Panc1 (cell line): Measurements from ENCODE around the gene MGMT. TPM values are rescaled to one million over a fixed set of nuclear protein-coding genes. Genes with fewer than 3 reads are reported as not detected.

Experiments used
- ATAC-seq: fragments of 200-7000 bp; cut with Tn5 transposase; 2 replicates; pipeline ENCODE4 v1.9.1; 2020; ENCODE audit warnings: mild to moderate bottlenecking, moderate library complexity
- BruUV-seq: library from RNA; stranded (reverse); fragments of 400-500 nt; replicated peaks from 2 replicates; lab custom pipeline; 2021; lab: Mats Ljungman, UMichigan
- CTCF ChIA-PET: fragments of 300-600 bp; sonication (Branson Sonifier 250); formaldehyde crosslinking; loops from one replicate; lab custom pipeline; 2022; ENCODE audit warnings: antibody characterized with exemption; lab: Charles Lee
- POLR2A ChIA-PET: fragments of 300-600 bp; sonication (Branson Sonifier 250); formaldehyde crosslinking; loops from one replicate; lab custom pipeline; 2022; ENCODE audit warnings: antibody characterized with exemption; lab: Charles Lee
- DNase-seq: peaks from one replicate; pipeline ENCODE4 v3.0.0-alpha.2; 2010; ENCODE audit warnings: low read depth, low spot score
- H3K27ac ChIP-seq: 2 replicates; pipeline ENCODE4 v1.5.1; 2011; ENCODE audit warnings: mild to moderate bottlenecking, low read length, inconsistent platforms
- H3K27me3 ChIP-seq: fragments of 200-500 bp; sonication (Bioruptor generic); 2 replicates; pipeline ENCODE4 v1.6.0; 2014; ENCODE audit warnings: low read length, inconsistent platforms; ENCODE audit not compliant: control insufficient read depth, insufficient read depth
- H3K36me3 ChIP-seq: fragments of 200-500 bp; sonication (Bioruptor generic); 2 replicates; pipeline ENCODE4 v1.5.1; 2014; ENCODE audit warnings: inconsistent platforms, mild to moderate bottlenecking, low read length, moderate library complexity; ENCODE audit not compliant: control insufficient read depth, insufficient read depth
- H3K4me1 ChIP-seq: 2 replicates; pipeline ENCODE4 v1.5.1; 2011; ENCODE audit warnings: inconsistent platforms, mild to moderate bottlenecking, low read length, moderate library complexity; ENCODE audit not compliant: control insufficient read depth, insufficient read depth
- H3K4me3 ChIP-seq, 2 experiments: 2 replicates each; pipeline ENCODE4 v1.5.1; 2011 to 2012; ENCODE audit warnings: low read depth in 2 of 2, low read length in 2 of 2, mild to moderate bottlenecking in 2 of 2, inconsistent platforms in 1 of 2, moderate library complexity in 1 of 2
- H3K9me3 ChIP-seq: fragments of 200-500 bp; sonication (Bioruptor generic); 2 replicates; pipeline ENCODE4 v1.5.1; 2014; ENCODE audit warnings: low read depth, mild to moderate bottlenecking, inconsistent platforms, low read length, moderate library complexity; ENCODE audit not compliant: control insufficient read depth, insufficient read depth
- CTCF ChIP-seq: fragments of 450-650 bp; IDR thresholded peaks from 2 replicates; pipeline ENCODE4 v1.5.1; 2017; ENCODE audit warnings: mild to moderate bottlenecking
- POLR2AphosphoS5 ChIP-seq: IDR thresholded peaks from 2 replicates; pipeline ENCODE4 v1.6.1; 2012; ENCODE audit warnings: mild to moderate bottlenecking, low read depth, low read length, moderate library complexity
- REST ChIP-seq, 2 experiments: IDR thresholded peaks; 2 replicates each; pipeline ENCODE4 v1.6.1; 2011 to 2012; ENCODE audit warnings: low read depth in 2 of 2, control low read depth in 1 of 2, low read length in 1 of 2, mild to moderate bottlenecking in 1 of 2, moderate library complexity in 1 of 2; ENCODE audit not compliant: insufficient read depth in 1 of 2
- SIN3A ChIP-seq: IDR thresholded peaks from 2 replicates; pipeline ENCODE4 v1.6.1; 2012; ENCODE audit warnings: low read depth, mild to moderate bottlenecking, low read length, moderate library complexity, borderline replicate concordance; ENCODE audit not compliant: insufficient read depth
- TCF7L2 ChIP-seq: IDR thresholded peaks from 2 replicates; pipeline ENCODE4 v1.6.1; 2011; ENCODE audit warnings: mild to moderate bottlenecking, low read depth, low read length, inconsistent platforms
- in situ Hi-C: cut with HindIII; loops from 2 replicates; pipeline ENCODE4 v1.10.0; 2016; ENCODE audit warnings: low sequenced_read_pairs, low pct_unique_long_range_greater_than_20kb
- intact Hi-C: fragments of 100-400 bp; cut with micrococcal nuclease; formaldehyde crosslinking; loops from one replicate; pipeline ENCODE4 v1.10.0; 2022; ENCODE audit not compliant: unreplicated experiment
- total RNA-seq: library from RNA; stranded (reverse); gene quantifications from one replicate; pipeline ENCODE4 v1.2.1, GENCODE V29; 2021; ENCODE audit not compliant: unreplicated experiment

The MGMT gene
- total RNA-seq, 1 experiment from 2014 or later, result 27.3 TPM

DNA sequence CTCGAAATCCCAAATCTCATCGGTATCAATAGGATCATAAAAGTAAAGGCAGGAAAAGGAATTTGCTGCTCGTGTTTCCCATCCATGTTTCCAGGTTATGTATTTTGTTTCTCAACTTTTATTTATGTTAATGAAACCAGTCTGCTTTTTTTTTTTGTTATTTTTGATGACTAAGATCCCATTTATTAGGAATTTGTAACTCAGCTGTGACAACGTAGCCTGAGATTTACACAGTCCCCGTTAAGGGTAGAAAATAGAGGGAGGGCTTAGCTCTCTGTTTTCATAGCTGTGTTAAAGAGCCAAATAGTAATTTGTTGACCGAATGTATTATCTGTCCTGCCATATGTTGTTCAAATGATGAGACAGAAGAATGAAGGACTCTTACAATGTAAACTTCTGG is 164.0 kb downstream of the MGMT start:
- in situ Hi-C loops, result no loop called here
- POLR2A ChIA-PET, result no interaction called here
- Histone ChIP-seq H3K36me3 (no peaks in the 10 kb centered on the region), H3K4me1 (no peaks in the 10 kb centered on the region), H3K9me3 (no peaks in the 10 kb centered on the region; the same call in 1 of the 2 replicates), H3K27me3 (no peaks in the 10 kb centered on the region), H3K4me3 (no peak overlapping the region), H3K27ac (no peak overlapping the region)
- intact Hi-C loops, result no loop called here
- TF ChIP-seq REST (IDR thresholded peaks at IDR 0.05; ENCODE audit: insufficient read depth in 1 of 2, low read depth in 2 of 2, low read length in 1 of 2), result no peak
- TF ChIP-seq TCF7L2, result no peak
- TF ChIP-seq POLR2AphosphoS5, result no peak
- no peak for TF ChIP-seq CTCF
- DNase-seq, result no peak
- no peak for ATAC-seq
- CTCF ChIA-PET, result no interaction called here
- no TSS peak for BruUV-seq

DNA sequence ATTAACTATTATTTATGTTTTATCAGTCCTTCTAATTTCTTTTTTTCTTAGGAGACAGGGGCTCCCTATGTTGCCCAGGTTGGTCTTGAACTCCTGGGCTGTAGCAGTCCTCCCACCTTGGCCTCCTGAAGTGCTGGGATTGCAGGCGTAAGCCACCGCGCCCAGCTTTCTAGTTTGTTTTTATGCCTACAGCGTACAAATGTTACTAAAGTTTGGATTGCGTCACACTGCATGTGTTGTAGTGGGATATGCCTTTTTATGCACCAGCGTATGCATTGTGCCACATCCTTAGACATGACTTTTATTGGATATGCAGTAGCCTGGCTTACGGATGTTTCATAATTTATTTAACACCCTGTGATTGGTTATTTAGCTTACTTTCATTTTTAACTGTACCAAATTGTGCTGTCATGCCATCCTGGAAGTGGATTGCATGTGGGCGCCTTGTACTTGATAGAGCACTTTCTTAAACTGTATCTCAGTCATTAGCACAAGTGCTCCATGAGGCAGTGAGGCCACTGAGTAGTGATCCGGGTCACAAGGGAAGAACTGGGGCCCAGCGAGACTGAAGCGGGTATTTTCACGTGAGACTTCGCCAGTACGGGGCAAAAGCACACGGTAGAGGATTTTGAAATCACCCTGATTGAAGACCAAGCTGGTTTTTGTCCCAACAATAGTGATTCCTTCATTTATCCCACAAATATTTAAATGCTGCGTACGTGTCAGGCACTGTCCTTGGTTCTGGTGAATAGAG is 165.0 kb downstream of the MGMT start:
- Histone ChIP-seq H3K4me1 (no peaks in the 10 kb centered on the region), H3K36me3 (no peaks in the 10 kb centered on the region), H3K27ac (no peak overlapping the region), H3K4me3 (no peak overlapping the region), H3K9me3 (no peaks in the 10 kb centered on the region; the same call in 1 of the 2 replicates), H3K27me3 (no peaks in the 10 kb centered on the region)
- intact Hi-C loops, result no loop called here
- CTCF ChIA-PET, result no interaction called here
- no peak for TF ChIP-seq TCF7L2
- TF ChIP-seq POLR2AphosphoS5, result no peak
- no peak for TF ChIP-seq SIN3A
- no peak for TF ChIP-seq CTCF
- TF ChIP-seq REST (IDR thresholded peaks at IDR 0.05; ENCODE audit: insufficient read depth in 1 of 2, low read depth in 2 of 2, low read length in 1 of 2), result no peak
- BruUV-seq, result no TSS peak
- POLR2A ChIA-PET, result no interaction called here
- no peak for DNase-seq
- in situ Hi-C loops, result no loop called here
- no peak for ATAC-seq
